ENCODE results near the gene PSD.

The PSD gene

DNA sequence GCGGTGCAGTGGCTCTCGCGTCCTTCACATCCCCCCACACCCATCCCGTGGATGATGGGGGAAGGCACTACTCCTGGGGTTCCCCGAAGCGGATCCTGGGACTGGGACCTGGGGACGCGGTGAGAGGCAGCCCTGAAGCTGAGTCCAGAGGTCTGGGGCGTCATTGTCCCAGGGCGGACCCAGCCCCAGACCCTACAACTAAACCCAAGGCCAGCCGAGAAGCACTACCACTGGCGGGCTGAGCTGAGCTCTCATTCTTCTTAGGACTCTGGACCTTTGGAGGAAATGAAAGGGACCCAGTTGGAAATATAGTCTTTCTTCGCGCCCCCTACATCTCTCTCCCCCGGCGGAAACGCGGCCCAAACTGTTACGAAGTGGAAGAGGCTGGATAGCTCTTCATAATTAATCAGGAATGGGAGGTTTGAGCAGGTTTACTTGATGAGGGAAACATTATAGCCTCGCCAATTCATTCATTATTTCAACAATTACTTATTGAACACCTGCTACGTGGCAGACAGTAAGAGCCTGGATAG, 1.7 kb upstream of the PSD start:
- no peak for DNase-seq (ENCODE audit: low read depth in 2 of 2)

- no peak for DNase-seq (ENCODE audit: low read depth in 2 of 2)
Observed at GRCh38 chr10:102419269-102420180, 940 bp upstream of the PSD start.

DNA sequence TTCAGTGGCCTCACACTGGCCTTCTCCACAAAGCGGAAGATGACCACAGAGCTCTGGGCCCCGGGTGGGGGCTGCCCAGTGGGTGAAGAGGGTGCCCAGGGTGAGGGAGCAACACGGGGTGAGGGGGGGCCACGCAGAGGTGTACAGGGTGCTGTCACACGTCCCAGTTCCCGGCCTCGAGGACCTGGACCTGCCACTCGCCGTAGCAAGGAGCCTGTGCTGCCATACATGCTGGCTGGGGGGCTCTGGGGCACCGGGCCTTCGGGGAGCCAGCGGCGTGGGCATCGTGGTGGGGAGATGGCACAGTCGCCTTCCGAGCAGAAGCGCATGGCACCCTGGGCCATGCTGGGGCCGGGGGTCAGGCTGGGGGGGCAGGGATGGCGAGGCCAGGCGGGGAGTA, 1.9 kb downstream of the PSD start:
- no peak for DNase-seq (ENCODE audit: low read depth in 2 of 2)

GRCh38 chr10:102416283-102416682, 2.3 kb downstream of the PSD start:
- no peak for DNase-seq (ENCODE audit: low read depth in 2 of 2)

DNA sequence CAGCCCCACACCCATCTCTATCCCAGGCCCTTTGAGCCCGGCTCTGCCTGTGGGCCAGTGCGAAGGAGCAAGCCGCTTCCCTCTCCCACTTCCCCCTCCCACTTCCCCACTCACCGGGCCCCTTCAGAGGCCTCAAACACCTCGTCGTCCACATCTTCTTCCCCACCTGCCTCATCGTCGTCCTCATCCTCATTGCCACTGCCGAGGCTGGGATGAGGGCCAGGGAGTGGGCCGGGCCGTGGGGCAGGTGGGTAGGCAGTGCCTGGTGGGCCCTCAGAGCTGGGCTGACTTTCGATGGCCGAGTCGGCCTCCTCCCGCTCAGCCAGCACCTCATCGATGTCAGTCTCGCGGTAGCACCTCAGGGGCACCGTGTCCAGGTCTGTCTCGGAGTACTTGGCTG, 3.8 kb downstream of the PSD start:
- DNase-seq (ENCODE audit: low read depth in 2 of 2) = no peak

DNA sequence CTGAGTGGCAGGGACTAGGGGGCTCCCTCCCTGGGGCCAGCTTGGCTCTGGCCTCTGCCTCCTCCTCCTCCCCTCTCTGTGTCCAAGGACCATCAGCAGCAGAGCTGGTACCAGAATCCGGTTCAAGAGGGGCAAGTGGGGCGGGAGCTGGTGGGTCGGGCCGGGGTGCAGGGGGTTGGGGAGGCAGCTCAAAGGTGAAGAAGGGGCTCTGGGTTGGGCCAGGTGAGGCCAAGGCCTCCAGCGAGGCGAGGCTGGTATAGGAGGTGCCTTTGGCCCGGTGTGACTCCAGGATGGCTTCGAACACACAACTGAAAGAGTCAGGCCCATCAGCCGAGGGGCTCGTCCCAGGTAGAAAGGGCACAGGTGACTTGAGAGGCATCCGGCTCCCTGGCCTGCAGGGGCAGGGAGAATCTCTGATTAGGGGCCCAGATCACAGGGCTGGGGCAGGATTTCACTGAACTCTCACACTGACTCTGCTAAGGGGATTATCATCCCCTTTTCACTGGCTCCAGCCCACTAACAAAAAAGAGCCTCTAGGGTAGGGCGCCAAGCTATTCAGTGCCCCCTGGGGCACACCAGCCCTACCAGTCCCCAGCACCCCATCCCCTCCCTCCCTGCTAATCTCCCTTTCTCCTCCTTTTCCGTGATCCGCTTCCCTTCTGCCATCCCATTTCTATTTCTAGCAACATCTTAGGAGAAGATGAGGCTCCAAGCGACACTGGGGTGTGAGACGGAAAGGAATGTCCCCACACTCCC, 4.6 kb downstream of the PSD start:
- DNase-seq (ENCODE audit: low read depth in 2 of 2) = no peak

DNA sequence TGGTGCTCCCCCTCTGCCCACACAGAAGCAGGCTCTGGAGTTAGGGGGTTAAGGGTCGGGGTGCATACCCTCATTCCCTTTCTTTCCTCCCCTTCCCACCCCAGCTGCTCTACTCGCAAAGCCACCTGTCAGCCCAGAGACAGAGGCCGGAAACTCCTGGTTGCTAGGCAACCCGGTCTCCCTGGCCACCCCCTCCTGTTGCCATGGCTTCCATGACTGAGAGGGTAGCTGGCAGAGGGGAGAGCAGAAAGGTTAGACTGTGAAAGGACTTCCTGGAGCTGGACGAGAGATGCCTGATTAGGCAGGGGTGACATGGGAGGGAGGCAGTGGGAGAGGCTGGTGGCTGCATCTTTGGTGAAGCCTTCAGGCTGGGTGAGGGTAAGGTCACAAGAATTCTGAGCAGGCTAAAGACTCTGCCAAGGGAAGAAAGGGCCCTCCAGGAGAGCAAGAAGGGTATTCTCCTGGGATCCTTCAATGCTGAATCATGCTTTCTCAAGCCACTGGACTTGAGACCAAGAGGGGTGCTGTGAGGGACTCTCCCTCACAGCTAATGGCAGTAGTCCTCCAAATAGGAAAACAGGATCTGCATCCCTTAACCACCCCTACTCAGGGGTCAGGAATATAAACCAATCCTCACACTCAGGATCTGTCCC, 5.4 kb downstream of the PSD start:
- no peak for DNase-seq (ENCODE audit: low read depth in 2 of 2)

GRCh38 chr10:102412293-102412692, 6.3 kb downstream of the PSD start:
- DNase-seq (ENCODE audit: low read depth in 2 of 2) = no peak

DNA sequence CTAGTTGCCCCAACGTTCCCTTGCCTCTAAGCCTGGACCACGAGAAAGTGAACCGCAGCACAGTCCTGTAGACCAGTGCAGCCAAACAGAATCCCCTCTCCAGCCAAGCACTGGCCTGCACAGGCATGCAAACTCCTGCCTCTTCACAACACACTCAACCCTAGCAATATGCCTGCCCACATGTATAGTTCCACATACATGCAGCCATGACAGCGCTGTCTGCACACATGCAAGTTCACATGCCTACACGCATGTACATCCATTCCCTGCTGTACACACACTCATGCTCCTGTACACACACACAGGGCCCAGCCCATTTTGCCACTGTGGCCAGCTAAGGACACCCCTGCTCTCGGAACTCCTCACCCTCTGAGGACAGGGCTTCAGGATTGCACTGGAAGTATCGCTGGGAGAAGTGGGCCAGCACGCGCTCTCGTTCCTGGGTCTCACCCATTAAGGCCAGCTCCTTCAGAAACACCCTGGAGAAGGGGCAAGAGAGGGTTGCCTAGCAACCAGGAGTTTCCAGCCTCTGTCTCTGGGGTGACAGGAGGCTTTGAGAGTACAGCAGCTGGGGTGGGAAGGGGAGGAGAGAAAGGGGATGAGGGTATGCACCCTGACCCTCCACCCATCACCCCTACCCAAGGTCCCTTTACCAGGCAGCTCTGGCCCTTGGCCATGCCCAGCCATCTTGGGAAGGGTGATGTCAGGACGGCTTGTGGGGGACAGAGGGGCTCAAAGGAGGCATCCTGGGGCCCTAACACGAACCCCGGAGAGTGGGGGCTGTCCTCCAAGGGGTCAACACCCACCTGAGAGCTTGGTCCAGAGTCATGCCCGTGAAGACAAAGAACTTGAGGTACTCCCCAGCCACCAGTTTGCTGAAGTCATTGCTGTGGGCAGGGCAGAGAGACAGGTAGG, 7.0 kb downstream of the PSD start:
- DNase-seq (ENCODE audit: low read depth in 2 of 2) = no peak

DNA sequence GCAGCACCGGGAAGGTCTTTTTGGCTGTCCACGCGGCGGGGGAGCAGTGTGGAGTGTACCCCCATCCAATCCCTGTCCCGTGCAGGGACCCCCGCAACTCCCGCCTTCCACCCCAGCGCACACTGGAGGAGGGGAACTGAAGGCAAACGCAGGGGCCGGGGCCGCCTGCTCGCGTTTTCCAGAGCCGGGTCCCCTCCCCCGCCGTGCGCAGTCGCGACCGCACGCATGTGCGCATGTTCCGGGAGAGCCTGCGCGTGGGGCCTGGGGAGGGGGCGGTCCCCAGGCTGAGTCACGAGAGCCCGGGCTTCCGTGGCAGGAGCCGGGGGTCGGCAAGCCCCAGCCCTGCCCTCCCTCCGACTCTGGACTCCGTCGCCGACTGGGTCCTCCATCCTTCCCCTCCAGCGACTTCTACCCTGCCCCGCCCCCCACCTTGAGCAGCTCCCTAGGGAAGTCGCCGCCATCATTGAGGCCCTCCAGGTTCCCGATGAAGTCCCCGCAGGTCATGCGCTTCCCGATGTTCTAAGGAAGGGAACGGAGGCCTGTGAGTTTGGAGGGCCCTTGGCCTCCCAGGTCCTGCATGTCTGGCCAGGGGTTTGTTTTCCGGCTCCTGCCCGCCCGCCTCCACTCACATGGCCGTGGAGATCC, 8.0 kb downstream of the PSD start:
- no peak for DNase-seq (ENCODE audit: low read depth in 2 of 2)

DNA sequence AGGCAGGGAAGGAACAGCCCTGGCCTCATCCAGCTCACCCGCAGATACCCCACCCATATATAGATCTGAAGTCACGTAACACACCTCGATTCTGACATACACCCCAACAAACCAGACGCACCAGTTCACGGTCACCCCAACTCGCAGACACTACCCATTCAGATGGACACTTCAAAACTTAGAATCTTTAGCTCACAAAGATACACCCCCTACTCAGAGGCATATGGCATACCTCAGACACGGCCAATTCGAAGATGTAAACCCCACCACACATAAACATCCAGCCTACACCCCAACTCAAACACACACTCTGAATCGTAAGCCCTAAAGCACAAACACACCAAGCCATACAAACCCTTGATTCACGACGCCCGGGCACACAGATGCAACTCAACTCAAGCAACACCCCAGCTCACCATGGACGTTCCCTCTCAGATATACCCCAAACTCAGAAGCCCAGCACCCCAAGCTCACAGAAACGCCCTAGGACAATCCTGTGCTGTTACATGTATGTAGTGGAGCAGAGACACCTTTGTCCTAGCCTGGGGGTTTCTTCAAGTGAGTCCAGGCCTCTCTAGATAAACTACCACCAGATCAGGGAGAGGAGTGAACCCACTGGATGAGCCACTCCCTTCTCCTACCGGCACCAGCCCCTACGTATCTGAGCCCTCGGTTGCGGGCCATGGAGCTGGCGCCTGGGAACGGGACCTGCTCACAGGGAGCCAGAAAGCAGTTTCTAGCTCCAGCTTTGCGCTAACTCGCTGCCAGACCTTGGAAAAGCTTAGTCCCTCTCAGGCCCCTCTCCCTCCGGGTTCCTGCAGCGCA, 8.8 kb downstream of the PSD start:
- no peak for DNase-seq (ENCODE audit: low read depth in 2 of 2)

- no peak for DNase-seq (ENCODE audit: low read depth in 2 of 2)
Observed at GRCh38 chr10:102408728-102409603, 9.6 kb downstream of the PSD start.

DNA sequence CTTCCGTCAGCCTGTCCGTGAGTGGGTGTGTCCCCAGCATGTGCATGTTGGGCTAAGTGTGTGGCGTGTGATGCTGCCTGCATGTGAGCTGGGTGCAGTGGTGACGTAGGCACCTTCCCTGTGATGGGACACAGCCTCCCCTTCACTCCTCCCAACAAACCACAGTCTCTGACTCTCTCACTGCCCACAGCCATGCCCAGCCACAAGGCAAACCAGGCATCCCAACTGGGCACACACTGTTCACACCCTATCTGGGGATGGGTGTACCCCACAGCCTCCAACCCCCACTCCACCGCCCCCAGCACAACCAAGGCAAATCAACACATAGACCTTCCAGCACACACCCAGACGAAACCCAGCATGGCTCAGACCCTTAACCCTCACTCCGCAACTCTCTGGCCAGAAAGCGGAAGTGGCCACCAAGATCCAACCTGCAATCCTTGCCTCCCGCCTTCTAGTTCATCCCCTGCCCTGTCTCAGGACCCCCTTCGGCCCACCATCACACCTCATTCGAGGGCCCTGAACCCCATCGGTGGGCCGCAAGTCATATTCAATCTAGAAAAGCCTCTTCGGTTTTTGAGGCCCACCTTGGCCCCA, 10.4 kb downstream of the PSD start:
- DNase-seq (ENCODE audit: low read depth in 2 of 2) = no peak

GRCh38 chr10:102407425-102408130, 11.0 kb downstream of the PSD start:
- DNase-seq (ENCODE audit: low read depth in 2 of 2) = no peak

GRCh38 chr10:102406815-102407214, 11.8 kb downstream of the PSD start:
- DNase-seq (ENCODE audit: low read depth in 2 of 2) = no peak

DNA sequence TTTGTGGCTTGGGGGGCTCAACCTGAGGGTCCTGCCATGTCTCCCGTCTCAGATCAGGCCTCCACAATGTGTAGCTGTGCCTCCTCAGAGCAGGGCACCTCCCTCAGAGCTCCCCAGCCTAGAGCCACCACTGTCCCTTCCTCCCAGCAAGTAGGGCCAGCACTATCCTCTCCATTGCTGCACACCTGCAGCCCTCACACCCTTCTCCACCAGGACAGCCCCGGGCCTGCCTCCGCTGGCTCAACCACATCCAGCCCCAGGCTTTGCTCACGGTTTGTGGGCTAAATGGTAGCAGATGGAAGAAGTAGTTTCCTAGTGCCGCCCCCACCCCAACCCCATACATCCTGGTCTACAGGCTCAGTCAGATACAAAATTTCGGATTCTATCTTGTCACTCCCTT, 13.0 kb downstream of the PSD start:
- no peak for DNase-seq (ENCODE audit: low read depth in 2 of 2)

GRCh38 chr10:102405108-102405571, 13.4 kb downstream of the PSD start:
- no peak for DNase-seq (ENCODE audit: low read depth in 2 of 2)

Data from fibroblast of skin of left quadriceps (primary cell).